IPS-NIHi7 (cell line): ENCODE measurements around the gene RABGEF1.
A peak's percentile ranks its signal among the peaks of the same experiment; 100 is the strongest.
"Not testable (repeated sequence)": the region's sequence is repeated elsewhere in the genome, so short reads cannot be mapped to it uniquely, and the experiment has no call there.

Experiments
- DNase-seq: peaks from one replicate; pipeline ENCODE4 v3.0.0; 2012; ENCODE audit warnings: mixed read lengths; ENCODE audit errors: extremely low spot score

RABGEF1 gene

DNA sequence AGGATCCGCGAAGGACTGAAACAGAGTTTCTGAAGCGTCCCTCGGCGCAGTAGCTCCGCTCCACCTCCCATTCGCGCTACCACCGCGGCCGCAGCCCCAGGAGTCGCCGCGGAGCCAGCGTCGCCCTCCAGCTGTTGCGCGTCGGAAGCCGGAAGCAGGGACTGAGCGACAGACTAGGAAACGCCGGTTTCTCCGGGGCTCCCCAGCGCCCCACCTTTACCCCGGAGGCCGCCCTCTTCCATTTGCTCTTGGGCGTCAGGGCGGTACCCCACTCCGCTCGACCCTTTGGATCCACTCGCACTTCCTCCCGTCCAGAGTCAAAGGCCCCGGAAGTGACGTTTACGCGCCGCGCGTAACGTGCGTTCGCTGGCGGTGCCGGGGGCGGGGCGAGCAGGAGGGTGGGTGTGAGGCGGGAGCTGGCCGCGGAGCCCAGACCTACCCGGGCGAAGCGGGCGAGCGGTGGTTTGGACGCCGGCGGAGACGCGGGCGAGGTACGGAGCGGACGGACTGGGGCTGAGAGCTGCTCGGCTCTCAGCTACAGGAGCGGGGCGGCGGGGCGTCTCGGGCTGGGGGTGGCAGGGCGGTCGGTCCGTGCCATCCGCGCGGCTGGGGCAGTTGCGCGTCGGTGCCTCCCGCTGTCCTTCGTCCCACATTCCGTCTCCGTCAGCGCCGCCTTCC is at the start of gene RABGEF1:
Gene RABGEF1, plus strand, starts transcription at position 432 of the 678 bp plus-strand sequence. CDS start 31,167 bp downstream, outside the sequence.
- peak; percentile 98 for DNase-seq

- no peak for DNase-seq
Measured at GRCh38 chr7:66693331-66693730, 47.2 kb upstream of the RABGEF1 start.

GRCh38 chr7:66694286-66694685 is 46.2 kb upstream of the RABGEF1 start:
- no peak for DNase-seq

DNA sequence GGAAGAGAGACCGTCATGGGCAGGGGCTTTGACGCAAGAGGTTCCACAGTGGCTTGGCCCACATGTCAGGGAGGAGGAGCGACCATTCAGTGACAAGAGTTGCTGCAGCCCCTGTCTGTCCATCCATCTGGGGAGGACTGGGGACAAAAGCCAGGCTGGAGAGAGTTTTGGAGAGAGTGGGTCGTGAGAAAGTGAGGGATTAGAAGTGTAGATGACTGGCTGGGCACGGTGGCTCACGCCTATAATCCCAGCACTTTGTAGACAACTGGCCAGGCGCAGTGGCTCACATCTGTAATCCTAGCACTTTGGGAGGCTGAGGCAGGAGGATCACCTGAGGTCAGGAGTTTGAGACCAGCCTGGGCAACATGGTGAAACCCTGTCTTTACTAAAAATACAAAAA is 45.1 kb upstream of the RABGEF1 start:
- DNase-seq: not testable (repeated sequence)

- DNase-seq: not testable (repeated sequence)
Measured at GRCh38 chr7:66696134-66696533, 44.4 kb upstream of the RABGEF1 start.

GRCh38 chr7:66696774-66697191 is 43.8 kb upstream of the RABGEF1 start:
- no peak for DNase-seq

- no peak for DNase-seq
Measured at GRCh38 chr7:66697449-66698438, 42.8 kb upstream of the RABGEF1 start.

GRCh38 chr7:66698652-66699205 is 41.8 kb upstream of the RABGEF1 start:
- no peak for DNase-seq

GRCh38 chr7:66699998-66700397 is 40.5 kb upstream of the RABGEF1 start:
- no peak for DNase-seq

DNA sequence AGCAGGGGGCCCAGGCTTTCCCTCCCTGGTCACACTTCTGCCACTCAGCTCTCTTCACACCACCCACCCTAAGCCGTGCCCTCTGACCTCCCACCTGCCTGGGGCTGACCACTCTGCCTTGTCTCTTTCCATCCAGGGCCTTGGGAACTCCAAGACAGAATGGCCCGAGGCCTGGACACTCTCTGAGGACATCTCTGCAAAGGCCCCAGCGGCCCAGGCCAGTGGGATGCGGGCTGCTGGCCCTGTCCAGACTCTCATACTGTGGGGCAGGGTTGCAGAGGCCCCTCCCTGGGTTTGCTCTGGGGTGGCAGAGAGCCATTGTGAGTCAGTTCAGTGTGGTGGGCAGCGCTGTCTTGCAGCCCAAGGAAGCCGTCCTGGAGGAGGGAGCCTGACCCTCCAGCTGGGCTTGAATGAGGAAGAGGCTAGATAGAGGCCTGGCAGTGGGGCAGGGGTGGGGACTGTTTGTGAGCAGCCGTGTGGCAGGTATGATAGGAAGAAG is 39.9 kb upstream of the RABGEF1 start:
- DNase-seq: no peak

DNA sequence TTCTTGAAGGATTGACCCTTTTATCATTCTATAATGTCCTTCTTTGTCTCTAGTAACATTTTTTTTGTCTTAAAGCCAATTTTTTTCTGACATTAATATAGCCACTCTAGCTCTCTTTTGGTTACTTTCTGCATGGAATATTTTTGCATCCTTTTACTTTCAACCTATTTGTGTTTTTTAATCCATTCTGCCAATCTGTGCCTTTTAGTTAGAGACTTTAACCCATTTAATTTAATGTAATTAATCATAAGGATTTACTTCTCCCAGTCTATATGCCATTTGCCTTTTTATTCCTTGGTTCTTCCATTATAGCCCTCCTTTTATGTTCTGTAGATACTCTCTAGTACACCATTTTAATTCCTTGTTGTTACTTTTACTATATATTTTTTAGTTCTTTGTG is 32.7 kb upstream of the RABGEF1 start:
- DNase-seq: no peak

DNA sequence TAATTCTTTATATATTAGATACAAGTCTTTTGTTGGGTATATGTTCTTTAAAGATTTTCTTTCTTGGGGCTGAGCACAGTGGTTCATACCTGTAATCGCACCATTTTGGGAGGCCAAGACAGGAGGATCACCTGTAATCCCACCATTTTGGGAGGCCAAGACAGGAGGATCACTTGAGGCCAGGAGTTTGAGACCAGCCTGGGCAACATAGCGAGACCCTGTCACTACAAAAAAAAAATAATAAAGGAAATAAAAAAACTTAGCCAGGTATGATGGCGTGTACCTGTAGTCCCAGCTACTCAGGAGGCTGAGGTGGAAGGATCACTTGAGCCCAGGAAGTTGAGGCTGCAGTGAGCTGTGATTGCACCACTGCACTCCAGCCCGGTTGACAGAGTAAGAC is 29.8 kb upstream of the RABGEF1 start:
- DNase-seq: not testable (repeated sequence)

- DNase-seq: no peak
Measured at GRCh38 chr7:66713687-66714086, 26.8 kb upstream of the RABGEF1 start.

GRCh38 chr7:66716634-66717033 is 23.9 kb upstream of the RABGEF1 start:
- DNase-seq: not testable (repeated sequence)

GRCh38 chr7:66720561-66720960 is 20.0 kb upstream of the RABGEF1 start:
- no peak for DNase-seq

GRCh38 chr7:66725843-66726242 is 14.7 kb upstream of the RABGEF1 start:
- no peak for DNase-seq

DNA sequence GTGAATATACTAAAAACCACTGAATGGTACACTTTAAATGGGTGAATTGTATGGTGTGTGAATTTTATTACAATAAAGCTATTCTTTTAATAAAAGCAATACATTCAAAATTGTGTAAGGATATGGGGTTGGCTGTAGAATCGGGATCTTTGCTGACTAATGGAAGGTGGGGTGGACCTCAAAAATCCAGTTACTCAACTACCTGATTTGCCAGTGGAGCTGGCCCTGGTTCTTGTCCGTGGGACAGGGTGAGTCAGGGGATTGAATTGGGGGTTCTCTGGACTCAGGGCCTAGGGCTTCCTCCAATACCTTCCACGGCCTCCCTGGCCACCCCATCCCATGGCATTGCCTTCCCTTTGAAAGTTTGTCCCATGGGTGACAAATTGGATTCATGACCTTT is 13.5 kb upstream of the RABGEF1 start:
- DNase-seq: no peak

GRCh38 chr7:66728571-66728970 is 12.0 kb upstream of the RABGEF1 start:
- no peak for DNase-seq

DNA sequence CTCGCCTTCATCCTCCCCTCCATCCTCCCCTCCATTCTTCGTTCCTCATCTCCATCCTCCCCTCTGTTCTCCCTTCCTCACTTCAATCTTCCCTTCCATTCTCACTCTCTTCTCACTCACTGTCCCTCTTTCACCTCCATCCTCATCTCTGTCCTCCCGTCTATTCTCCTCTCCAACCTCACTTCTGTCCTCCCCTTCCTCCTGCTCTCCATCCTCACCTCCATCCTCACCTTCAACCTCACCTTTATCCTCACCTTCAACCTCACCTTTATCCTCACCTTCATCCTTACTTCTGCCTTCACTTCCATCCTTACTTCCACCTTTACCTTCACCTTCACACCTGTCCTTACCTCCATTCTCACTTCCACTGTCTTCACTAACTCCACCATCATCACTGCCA is 11.3 kb upstream of the RABGEF1 start:
- no peak for DNase-seq

- DNase-seq: no peak
Measured at GRCh38 chr7:66731986-66732385, 8.5 kb upstream of the RABGEF1 start.

DNA sequence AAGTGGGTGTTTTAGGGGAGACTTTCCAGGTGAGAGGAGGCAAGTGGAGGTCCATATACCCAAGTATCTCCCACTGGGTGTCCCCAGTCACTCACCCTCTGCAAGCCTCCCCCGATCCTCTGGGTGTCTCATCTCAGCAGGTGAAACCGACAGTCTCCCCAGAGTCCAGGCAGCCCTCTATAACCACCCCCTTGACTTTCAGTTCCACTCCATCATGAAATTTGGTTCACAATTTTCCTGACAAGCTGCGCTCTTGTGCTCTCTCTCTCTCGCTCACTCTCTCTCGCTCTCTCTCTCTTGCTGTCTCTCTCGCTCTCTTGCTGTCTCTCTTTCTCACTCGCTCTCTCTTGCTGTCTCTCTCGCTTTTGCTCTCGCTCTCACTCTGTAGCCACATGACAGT is 8.1 kb upstream of the RABGEF1 start:
- DNase-seq: no peak

GRCh38 chr7:66734006-66734405 is 6.5 kb upstream of the RABGEF1 start:
- DNase-seq: no peak
